GM21381 (cell line): Measurements from ENCODE around the gene CYP4X1.
"Not testable (repeated sequence)": the region's sequence is repeated elsewhere in the genome, so short reads cannot be mapped to it uniquely, and the experiment has no call there.

Experiments used
- ATAC-seq: cut with Tn5 transposase; IDR thresholded peaks from one replicate; pipeline ENCODE4 v1.9.1; 2021; ENCODE audit warnings: mild to moderate bottlenecking, moderate library complexity; ENCODE audit not compliant: unreplicated experiment

Gene CYP4X1

GRCh38 chr1:47023268-47024140 is at the start of gene CYP4X1:
Gene CYP4X1 (plus strand): TSS chr1:47023669. CDS start chr1:47023818, 149 bp downstream.
- ATAC-seq: no peak

DNA sequence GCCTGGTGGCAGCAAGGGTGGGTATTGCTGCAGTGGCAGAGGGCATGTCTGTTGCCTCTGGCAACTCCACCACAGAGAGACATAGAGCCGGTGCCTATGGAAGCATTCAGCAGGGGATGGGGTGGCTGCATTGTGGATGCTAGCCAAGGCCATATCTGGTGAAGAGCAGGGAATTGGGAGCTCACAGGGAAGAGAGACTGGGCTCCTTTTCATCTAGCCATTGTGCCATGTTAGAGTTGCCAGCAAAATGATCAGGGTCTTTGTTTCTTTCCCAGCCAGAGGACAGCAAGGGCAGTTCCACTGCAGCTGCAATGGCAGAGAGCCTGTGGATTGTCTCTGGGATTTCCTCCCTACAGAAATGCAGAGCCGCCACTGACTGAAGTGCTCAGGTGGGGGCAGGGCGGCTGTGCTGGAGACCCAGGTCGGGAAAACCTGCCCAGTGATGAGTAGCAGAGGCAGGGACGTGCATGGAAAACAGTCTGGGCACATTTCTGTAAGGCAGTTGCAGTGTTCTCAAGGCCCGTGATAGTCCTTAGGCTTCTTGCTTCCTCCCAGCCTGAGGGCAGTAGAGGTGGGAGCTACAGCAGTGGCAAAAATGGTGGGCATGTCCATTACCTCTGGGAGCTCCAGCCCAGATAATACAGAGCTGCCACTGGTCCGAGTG is 40.2 kb upstream of the CYP4X1 start:
- ATAC-seq: no peak

GRCh38 chr1:46983830-46984586 is 39.5 kb upstream of the CYP4X1 start:
- ATAC-seq: no peak

DNA sequence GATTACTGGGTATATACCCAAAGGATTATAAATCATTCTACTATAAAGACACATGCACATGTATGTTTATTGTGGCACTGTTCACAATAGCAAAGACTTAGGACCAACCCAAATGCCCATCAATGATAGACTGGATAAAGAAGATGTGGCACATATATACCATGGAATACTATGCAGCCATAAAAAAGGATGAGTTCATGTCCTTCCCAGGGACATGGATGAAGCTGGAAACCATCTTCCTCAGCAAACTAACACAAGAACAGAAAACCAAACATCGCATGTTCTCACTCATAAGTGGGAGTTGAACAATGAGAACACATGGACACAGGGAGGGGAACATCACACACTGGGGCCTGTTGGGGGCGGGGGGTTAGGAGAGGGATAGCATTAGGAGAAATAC is 32.9 kb upstream of the CYP4X1 start:
- ATAC-seq: not testable (repeated sequence)

DNA sequence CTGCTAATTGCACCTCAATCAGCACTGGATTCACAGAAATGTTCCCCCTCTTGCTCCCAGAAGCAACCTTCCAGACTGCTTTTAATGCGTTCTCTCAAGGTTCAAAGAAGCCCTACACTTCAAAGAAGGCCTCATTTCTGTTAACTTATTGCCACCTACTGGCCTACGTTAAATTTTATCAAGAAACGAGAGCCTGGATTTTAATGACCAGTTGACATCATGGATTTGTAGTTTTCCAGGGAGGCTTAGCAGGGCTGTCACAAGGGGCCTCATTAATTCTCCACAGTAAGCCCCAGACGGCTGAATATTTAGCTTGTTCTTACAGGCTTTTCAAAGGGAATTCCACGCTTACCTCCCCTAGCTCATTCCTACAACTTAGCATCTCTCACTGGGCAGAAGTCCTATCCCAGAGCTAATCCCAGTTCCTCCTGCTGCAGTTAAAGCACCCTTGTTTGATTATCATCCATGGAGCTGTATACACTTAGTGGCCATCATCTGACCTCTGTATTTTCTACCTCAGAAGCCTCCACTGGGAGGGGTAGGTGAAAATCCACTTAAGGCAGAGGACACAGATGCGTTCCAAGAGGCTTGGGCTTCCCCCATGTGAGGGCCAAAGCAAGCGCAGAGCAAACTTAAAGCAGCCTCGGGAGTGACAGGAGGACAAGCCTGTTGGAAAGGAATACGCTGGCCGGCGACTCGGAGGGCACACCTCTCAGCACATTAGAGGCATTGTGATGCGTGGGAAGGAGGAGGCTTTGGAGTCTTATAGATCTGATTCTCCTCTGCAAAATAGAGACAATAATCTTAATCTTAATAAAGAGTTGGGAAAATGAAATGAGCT is 32.2 kb upstream of the CYP4X1 start:
- no peak for ATAC-seq

GRCh38 chr1:46996659-46997281 is 26.7 kb upstream of the CYP4X1 start:
- no peak for ATAC-seq

- ATAC-seq: no peak
These were observed 21.3 kb upstream of the CYP4X1 start for GRCh38 chr1:47002211-47002610.

GRCh38 chr1:47003896-47004403 is 19.5 kb upstream of the CYP4X1 start:
- no peak for ATAC-seq

DNA sequence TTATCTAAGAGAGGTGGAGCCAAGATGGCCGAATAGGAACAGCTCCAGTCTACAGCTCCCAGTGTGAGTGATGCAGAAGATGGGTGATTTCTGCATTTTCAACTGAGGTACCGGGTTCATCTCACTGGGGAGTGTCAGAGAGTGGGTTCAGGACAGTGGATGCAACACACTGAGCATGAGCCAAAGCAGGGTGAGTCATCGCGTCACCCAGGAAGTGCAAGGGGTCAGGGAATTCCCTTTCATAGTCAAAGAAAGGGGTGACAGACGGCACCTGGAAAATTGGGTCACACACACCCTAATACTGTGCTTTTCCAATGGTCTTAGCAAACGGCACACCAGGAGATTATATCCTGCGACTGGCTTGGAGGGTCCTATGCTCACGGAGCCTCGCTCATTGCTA is 17.0 kb upstream of the CYP4X1 start:
- ATAC-seq: not testable (repeated sequence)

GRCh38 chr1:47013293-47013692 is 10.2 kb upstream of the CYP4X1 start:
- ATAC-seq: no peak

- ATAC-seq: no peak
These were observed 2.4 kb upstream of the CYP4X1 start for GRCh38 chr1:47021070-47021469.

GRCh38 chr1:47024141-47024801 is 802 bp downstream of the CYP4X1 start:
- no peak for ATAC-seq

GRCh38 chr1:47030170-47030805 is 6.8 kb downstream of the CYP4X1 start:
- no peak for ATAC-seq

- ATAC-seq: no peak
These were observed 7.6 kb downstream of the CYP4X1 start for GRCh38 chr1:47031059-47031458.

GRCh38 chr1:47031585-47031984 is 8.1 kb downstream of the CYP4X1 start:
- no peak for ATAC-seq

GRCh38 chr1:47036764-47037163 is 13.3 kb downstream of the CYP4X1 start:
- ATAC-seq: no peak

DNA sequence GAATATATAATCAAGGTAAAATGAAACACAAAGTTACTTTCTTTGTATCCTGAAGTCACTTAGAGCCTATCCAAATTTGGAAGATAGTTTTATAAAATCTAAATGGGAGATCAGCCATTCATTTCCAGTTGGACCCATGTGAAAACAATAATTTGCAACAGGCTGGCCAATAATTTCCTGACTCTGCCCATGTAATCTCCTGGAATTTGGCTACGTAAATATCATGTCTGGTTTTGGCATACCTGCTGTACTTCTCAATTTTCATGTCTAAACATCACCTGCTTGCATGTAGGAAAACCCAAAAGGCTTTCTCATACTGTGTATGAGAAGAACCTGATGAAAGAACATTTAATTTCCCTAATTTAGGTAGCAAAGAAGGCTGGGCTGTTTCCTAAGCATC is 35.9 kb downstream of the CYP4X1 start:
- ATAC-seq: no peak

- no peak for ATAC-seq
These were observed 43.7 kb downstream of the CYP4X1 start, which contains the start of gene CYP4Z1 for GRCh38 chr1:47067097-47067594. Gene CYP4Z1 (plus strand): TSS chr1:47067231. CDS start chr1:47067491, 260 bp downstream.

DNA sequence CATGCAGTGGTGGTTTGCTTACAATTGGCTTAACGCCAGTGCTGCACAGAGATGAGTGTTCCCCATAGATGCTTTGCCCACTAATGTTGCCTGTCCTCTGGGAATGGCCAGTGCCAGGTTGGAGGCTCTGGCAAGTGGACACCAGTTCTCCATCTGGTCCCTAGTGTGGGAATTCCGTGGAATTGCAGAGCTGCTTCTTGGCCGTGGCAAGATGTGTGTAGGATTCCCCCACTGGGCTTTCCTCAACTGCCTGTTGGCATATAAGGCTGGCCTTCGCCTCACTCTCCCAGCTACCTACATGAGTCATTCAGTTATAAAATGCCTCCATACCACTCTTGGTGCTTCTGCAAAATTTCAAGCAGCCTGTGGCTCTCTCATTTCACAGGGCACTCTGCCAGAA is 45.6 kb downstream of the CYP4X1 start:
- ATAC-seq: not testable (repeated sequence)
